NCI-H526 (cell line): Measurements from ENCODE around the gene ARHGEF17.

ENCODE experiments used
- DNase-seq, 2 experiments: peaks; one replicate each; lab custom pipeline; 2025; lab: John Stamatoyannopoulos, UW

ARHGEF17 gene

DNA sequence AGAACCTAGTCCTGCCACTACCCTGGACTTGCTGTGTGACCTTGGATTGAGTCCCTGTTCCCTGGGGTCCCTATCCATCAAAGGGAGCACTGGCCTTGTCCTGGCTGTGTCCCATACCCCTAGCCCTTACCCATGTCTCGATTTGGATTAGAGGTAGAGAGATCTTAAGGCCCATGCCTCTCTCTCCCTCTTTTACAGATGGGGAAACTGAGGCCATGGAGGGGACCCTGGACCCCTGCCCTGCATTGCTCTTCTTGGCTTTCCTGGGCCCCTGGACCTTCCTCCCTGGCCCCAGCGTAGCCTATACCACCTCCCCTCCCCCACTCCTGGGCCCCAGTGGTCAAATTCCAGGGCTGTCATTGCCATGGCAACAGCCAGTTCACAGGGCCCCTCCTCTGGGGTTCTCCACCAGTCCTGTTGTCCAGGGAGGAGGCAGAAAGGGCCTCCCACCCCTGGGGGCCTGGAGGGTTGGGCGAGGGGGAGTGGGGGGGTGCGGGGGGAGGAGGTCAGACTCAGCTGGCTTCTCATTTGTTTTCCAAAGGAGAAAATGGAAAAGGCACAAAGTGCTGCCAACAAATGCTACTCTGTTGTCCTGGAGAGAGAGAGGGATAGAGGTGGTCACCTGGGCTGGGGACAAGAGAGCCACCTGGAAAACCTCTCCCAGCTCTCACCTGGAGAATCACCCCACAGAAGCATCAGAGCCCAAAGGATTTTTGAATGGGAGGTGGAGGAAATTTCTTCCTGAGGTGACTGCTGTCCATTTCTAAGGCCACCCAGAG is 23.3 kb downstream of the ARHGEF17 start:
- peak in 1 of 2 experiments; percentile 42 for DNase-seq

DNA sequence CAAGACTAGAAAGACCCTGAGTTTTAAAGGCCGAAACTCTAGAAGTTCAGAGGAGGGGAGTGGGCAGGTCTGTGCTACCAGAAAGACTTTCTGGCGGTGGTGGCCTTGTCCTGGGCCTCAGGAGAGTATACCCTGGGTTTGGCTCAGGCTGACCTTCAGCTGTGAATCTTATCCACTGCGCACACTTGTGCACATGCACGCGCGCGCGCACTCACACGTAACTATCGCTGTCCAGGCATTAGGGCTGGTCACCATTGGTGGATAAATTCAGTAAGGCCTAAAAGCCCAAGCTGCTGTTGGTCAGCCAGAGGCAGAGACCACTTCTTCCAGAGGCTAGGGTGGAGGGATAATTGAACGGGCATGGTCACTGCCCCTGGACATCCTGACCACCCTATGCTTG is 25.1 kb downstream of the ARHGEF17 start:
- DNase-seq = no peak

DNA sequence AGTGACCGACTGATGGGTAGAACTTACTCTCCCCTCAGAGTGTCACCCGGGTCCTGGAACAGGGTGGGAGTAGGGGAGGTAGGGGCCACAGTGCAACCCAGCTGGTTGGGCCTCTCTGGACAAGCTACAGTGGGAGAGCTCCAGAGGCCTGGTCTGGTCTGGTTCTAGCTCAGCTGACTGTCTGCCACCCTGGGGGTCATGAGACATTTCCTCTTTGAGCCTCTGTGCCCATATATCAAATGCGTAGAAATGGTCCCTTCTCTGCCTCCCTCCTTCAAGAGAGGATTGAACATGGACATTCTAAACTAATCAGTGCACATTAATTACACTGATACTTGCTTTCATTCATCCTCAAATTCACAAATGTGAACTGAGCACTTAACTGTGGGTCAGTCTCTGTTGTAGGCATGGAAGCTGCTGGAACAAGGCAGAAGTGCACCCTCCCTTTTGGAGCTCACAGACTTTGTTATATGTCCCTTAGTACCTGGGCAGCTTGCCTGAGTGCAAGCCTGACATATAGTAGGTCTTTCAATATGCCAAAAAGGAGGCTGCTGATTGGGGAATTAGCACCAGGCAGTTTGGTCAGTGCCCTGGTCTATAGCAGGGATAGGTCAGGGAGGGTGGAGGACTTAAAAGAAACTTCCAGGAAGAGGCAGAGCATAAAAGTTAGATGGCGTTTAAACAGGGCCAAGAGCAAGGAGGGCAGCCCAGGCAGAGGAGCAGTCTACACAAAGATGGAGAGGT is 25.7 kb downstream of the ARHGEF17 start:
- DNase-seq = no peak

DNA sequence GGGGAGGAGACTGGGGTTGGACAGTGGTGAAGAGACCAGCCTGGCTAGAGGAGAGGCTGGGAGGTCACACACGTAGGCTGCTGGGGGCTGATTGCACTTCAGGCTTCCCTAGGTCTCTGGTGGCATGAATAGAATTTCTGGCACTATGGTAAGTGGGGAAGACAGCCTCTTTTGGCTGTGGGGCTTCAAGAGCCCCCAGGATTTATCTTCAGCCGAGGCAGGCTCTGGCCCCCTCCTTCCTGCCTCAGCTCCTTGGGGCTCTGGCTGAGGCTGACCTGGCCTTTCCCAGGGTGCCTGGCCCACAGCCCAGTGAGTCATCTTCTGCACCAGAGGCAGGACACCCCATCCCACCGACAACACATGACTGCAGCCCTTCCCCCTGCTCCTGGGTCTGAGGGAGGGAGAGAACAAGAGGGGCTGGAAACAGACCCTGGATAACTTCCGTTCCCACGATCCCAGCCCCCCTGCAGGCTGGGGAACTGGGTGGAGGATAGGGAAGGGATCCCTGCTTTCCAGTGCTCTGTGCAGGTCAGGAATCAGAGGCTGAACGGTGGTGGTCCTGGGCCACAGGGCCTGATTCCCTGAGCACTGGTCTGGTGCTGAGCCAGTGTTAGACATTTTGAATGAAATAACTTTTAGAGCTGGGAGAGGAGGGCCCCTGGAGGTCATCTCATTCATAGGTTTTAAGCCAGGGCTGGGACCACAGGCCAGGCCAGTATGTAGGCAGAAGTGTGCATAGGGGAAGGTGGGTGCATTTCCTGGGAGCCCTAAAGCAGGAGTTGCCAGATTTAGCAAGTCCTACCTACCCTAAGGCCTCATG is 26.5 kb downstream of the ARHGEF17 start:
- DNase-seq = no peak

DNA sequence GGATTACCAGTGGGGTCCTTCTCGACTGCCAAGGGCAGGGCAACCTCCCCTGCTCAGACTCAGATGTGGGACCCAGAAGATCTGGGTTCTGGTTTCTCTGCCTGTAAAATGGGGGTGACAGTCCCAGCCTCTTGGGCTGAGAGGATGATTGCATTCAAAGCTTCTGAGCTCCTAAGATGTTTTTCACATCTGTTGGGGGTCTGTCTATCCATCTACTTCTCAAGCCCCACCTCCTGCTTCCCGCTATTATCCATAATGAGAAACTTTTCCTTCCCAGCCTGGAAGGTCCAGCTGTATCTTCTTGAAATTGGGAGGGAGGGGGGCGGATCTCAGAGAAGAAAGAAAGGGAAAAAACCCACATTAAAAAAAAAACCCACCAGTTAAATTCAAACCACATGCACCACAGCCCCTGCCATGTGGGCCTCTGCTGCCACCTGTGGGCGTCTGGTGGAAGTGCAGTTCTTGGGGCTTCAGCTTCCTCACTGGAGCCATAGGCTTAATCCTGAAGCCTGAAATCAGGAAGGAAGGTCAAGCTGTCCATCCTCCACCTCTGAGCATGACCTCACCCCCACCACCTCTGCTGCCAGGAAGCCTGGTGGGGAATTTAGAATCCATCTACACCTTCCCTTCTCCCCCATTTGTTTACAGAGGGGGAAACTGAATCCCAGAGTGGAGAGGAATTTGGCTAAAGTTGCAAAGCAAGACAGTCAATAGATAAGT is 27.3 kb downstream of the ARHGEF17 start:
- DNase-seq = peak; percentile 24 to 85

DNA sequence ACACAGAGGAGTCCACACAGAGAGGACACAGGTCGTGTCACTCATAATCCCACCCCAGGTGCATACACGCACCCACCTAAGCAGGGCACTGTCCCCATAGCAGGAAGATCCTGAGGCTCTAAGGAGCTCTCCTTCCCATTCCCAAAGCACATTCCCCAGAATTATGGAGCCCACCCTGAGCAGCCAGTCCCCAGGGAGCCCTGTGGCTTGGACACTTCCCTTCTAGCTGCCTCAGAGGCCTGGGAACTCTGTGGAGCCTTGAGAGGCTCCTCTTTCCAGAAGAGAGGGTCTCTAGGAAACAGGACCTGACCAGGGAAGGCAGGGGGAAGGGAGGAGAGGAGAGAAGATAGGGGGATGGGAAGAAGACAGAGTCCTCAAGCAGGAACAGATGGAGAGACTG is 29.8 kb downstream of the ARHGEF17 start:
- DNase-seq = no peak

DNA sequence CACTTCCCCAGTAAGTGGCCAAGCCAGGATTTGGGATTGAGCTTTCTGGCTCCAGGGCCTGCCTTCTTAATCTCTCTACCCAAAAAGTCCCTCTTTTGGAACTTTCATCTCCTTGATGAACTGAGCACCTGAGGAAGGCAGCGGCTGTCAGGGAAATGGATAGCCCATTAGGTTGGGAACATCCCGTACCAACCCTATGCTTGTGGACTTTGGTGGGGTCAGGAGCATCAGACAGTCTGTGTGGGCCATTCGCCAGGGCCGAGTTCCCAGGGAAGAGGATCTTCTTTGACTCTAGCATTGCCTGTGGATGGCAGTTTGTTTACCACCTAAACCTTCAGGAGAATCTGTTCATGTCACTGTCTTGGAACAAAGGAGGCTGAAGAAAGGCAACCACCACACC is 30.2 kb downstream of the ARHGEF17 start:
- DNase-seq = no peak

DNA sequence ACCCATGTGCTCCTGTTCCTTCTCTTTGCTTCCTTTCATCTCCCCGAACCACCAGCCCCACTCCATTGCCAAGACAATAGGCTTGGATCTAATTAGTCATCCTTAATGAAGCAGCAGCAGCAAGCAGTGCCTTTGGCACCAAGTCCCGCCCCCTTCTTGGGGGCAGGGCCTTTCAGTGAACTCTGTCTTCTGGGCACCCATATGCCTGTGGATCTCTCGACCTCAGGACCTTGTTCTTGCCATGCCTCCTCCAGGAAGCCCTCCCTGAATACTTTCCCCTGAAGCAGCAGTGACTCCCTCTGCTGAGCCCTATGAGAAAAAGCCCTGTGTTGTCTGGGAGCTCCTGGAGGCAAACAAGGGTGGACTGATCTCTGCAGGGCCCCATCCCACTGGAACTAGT is 32.1 kb downstream of the ARHGEF17 start:
- peak in 1 of 2 experiments; percentile 22 for DNase-seq

DNA sequence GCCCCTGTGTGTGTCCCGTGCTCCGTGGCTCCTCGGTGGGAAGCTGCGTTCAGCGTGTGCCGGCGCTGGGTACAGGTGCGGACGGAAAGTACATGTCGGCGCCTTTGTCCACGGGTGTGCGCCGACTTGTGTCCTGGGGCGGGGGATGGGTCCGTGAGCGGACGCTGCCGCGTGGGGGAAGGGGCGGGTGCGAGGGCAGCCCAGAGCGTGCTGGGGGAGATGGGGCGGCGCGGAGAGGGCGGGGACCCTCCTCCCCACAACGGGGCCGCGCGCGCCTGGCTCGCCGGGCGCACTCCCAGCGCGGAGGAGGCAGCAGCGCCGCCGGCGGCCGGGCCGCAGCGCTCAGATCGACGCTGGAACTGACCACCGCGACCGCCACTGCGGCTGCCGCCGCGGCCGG is 34.6 kb downstream of the ARHGEF17 start:
- peak in 1 of 2 experiments; percentile 66 for DNase-seq

DNA sequence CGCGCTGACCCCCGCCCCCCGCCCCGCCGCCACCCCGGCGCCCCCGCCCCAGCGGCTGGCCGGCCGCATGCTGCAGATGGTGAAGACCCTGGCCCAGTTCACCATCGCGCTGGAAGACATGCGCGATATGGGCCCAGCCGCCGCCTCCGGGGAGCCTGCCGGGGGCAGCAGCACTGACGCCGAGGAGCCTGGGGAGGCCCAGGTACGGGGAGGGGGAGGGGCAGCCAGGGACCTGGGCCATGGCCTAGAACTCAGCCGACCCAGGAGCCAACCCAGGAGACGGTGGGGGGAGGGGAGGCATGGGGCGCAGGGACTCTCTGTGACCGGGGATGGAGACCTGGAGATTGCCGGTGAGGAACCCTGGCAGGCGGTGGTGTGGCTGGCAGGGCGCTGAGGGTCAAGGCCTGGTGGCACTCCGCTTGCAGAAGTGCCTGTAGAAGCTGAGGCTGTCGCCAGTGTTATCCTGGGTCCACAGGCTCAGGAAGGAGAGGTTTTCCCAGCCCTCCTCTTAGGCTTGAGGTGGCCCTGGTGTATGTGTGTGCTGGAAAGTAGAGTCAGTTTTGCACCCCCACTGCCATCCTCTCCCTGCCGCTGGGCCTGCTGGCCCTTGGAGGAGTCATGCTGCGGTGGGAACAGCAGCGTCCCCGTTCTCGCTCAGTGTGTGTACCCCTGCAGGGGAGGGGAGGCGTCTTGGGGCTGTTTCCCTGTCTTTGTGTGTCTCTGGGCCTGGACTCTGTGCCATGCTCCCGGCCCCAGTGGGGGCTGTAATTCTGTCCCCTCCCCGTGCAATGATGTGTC is 35.2 kb downstream of the ARHGEF17 start:
- DNase-seq = peak in 1 of 2 experiments; percentile 72

DNA sequence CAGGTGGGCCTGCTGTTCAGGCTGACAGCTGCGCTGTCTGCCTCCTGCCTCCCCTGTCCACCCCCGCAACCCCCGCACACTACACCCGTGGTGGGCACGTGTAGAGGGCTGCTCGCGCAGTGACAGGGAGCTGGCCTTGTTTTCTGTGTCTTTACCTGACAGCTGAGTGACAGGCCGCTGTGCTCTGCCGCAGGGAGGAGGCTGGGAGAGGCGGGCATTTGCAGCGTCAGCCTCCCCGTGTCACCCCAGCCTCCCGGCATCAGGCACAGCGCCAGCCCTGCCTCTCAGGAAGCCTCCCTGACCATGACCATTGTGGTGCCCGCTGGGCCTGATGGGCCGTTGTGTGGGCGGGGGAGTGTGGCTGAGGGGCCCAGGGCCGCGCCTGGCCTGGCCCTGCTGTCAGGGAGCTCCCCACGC is 36.1 kb downstream of the ARHGEF17 start:
- peak in 1 of 2 experiments; percentile 40 for DNase-seq

DNA sequence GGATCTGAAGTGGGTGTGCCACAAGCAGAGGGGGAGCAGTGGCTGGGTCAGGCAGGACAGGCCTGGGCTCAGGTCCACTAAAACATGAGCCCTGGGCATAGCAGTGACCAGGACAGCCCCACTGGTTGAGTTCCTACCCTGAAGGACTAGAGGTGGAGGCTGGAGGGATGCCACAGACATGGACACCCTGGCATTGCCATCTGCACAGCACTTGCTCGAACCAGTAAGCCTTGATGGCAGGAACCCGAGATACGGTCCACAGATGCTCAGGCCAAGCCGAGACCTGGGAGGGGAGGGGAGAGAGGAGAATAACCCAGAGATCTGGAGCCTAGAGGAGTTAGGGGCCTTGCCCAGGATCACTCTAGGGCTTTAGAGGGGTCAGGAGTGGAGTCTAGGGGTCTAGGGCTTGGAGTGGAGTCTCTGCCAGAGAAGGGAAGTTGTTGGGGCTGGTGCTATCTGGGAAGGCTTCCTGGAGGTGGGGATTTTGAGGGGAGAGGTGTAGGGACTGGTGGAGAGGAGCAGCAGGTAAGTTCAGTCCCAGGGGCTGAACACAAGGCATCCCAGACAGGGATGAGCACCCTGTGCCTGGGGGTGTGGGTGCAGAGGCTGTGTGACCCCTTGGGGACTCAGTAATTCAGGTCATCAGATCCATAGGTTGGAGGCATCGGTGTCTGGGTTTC is 37.5 kb downstream of the ARHGEF17 start:
- DNase-seq = no peak

DNA sequence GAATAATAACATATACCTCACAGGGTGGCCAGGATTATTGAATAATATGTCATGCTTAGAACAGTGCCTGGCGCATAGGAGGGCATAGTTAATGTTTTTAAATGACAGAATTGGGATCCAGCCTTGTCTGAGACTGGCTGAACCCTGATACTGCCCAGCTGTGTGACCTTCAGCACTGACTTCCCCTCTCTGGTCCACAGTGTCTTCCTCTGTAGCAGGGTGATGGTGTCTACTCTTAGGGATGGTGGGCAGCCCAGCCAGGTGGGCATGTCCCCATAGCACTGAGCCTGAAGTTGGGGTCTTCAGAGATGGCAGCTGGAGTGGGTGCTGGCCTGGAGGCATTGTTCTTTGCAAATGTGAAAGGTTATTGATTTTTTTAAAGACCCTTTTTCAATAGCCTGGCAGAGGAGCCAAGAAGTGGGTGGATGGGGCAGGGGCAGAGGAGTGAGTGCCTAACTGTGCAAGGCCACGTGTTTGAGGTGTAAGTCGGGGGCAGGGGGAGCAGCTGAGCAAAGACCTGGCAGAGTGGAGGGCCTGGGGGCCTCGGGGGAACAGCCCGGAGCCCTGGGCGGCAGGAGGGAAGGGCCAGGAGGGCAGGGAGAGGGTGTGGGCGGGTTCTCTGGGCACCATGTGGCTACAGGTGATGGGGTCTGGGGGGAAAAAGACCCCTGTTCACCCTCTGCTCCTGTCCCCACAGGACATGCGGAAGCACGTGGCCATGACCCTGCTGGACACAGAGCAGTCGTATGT is 38.3 kb downstream of the ARHGEF17 start:
- DNase-seq = no peak

DNA sequence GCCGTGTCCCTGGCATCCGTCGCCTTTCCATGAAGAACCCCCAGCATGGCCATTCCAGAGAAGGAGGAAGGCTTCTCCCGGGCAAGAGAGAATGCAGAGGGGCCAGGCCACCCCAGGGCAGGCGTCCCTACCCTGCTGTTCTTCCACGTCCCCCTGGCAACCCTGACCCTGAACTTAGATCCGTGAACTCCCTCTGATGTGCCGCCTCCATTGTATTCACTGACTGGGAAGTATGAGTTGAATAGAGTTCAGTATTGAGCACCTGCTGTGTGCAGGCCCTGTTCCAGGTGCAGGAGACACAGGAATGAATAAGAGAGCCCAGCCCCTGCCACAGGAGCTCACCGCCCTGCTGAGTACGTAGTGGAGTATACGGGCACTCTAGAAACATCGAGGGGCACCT is 39.0 kb downstream of the ARHGEF17 start:
- no peak for DNase-seq

DNA sequence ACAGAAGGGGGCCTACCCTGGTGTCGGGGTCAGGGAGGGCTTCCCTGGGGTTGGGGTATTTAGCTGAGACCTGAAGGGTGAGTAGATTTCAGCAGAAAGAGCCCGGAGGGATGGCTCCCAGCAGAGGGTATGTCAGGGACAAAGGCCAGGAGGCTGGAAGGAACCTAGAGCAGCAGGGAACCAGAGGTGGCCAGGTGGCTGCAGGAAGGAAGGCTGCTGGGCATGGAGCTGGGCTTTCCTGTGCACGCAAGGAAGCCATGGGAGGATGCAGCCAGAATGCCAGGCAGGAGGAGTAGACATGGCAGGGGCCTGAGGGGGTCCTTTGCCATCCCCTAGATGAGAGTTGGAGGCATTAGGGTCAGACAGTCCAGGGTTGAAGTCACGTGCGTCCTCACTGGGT is 40.8 kb downstream of the ARHGEF17 start:
- no peak for DNase-seq

DNA sequence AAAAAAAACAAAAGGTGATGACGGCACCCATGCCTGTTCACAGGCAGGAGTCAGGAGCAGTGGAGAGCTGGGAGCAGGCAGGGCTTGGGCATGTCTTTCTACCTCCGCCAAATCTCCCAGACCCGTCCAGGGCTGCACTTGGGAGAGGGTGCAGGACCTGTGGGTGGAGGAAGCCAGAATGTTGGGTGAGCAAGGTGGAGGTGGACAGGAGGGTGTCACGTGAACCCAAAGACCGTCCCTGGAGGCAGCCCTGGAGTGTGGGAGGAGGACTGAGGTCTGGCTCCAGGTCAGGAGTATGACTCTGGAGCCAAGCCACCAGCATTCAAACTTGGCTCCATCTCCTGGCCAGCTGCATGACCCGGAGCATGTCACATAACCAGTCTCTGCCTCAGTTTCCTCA is 41.6 kb downstream of the ARHGEF17 start:
- no peak for DNase-seq

DNA sequence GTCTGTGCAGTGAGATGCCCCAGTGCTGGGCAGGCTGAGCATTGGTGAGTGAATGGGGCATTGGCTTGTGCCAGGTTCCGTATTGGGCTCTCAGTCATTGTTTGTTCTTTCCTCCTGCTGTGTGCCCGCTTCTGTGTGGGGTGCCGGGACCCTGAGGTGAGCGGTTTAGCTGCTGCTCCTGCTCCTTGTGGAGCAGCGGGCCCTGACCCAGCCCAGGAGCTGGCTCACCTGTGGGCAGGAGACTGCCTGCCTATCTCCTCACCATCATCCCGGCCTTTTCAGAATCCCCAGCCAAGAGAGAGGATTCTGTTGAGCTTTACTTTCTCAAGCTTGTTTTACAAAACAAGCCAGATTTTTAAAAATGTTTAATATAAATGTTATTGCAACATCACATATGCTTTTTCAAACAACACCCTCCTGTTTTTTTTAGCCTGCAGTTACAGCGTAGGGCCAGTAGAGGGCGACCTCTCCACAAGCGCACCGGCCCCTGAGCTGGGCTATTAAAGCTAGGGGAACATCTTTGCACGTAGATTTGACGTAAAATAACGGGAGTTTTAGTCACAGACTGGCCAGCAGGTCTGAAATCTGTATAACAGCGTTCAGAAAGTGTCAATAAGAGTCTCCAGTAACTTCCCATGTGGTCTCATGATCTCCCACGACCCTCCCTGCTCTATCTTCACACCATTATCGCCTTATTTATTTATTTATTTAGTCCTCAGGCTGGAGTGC is 43.0 kb downstream of the ARHGEF17 start:
- DNase-seq = peak; percentile 36 to 73

DNA sequence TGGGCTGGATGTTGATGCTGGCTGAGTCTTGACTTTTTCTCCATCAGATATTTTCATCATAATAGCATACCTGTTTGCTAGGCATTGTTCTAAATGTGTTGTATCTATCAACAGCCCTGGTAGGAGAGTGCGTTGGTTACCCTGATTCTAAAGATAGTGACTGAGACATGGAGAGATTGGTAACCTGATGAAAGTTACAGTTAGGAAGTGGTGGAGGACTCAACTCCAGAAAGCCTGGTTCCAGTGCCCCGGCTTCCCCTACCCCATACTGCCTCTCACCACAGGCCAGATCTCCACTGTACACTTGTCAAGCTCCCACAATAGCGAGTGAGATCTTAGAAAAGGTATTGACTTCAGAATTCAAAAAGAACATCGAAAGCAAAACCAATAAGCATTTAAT is 45.3 kb downstream of the ARHGEF17 start:
- no peak for DNase-seq

DNA sequence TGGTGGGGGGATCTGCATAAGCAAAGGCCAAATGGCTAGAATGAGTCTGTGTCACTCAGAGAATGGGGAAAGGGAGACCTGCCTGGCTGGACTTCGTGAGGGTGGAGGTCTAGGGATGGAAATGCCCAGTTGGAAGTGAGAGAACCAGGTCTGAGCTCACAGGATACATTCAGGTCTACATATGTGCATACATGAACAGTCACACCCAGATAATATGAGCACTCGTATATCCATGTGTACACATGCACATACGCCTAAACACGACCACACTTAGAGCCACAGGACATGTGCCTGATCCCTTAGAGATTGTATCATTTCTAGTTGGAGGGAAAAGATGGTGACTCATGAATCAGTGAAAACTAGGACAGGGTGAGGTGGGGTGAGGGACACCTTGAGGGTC is 47.0 kb downstream of the ARHGEF17 start:
- DNase-seq = no peak
